IMR-90 (cell line): ENCODE measurements around the gene PEX11A. TPM values are rescaled to one million over a fixed set of nuclear protein-coding genes. Genes with fewer than 3 reads are reported as not detected.

Experiments
- ATAC-seq: fragments of 200-7000 bp; cut with Tn5 transposase; 2 replicates; pipeline ENCODE4 v1.9.1; 2020; ENCODE audit warnings: low read depth, mild to moderate bottlenecking, moderate library complexity
- BruUV-seq: library from RNA; stranded (reverse); fragments of 400-500 nt; replicated peaks from 2 replicates; lab custom pipeline; 2021; lab: Mats Ljungman, UMichigan
- CTCF ChIA-PET: fragments of 300-600 bp; formaldehyde crosslinking; extraction: SDS; loops from one replicate; lab custom pipeline; 2021; ENCODE audit warnings: antibody characterized with exemption; lab: Yijun Ruan, JAX
- POLR2A ChIA-PET: fragments of 300-600 bp; sonication (Branson Sonifier 250); formaldehyde crosslinking; loops from one replicate; lab custom pipeline; 2022; ENCODE audit warnings: antibody characterized with exemption; ENCODE audit not compliant: unreplicated experiment; lab: Charles Lee
- DNase-seq: peaks from one replicate; pipeline ENCODE4 v3.0.0; 2013
- H2AFZ ChIP-seq: replicated peaks from 2 replicates; pipeline ENCODE3; 2013; ENCODE audit warnings: low read length, mild to moderate bottlenecking; ENCODE audit not compliant: poor library complexity
- H2AK5ac ChIP-seq: 2 replicates; pipeline ENCODE4 v1.6.1; 2013; ENCODE audit warnings: low read depth, low read length, inconsistent platforms
- H2AK9ac ChIP-seq: replicated peaks from 2 replicates; pipeline ENCODE3; 2013; ENCODE audit warnings: mild to moderate bottlenecking, low read depth, low read length, moderate library complexity; ENCODE audit not compliant: poor library complexity
- H2BK120ac ChIP-seq: 2 replicates; pipeline ENCODE4 v1.6.1; 2013; ENCODE audit warnings: low read depth, low read length, inconsistent platforms
- H2BK15ac ChIP-seq: 3 replicates; pipeline ENCODE4 v1.6.1; 2013; ENCODE audit warnings: low read depth, low read length, inconsistent platforms
- H2BK20ac ChIP-seq: 2 replicates; pipeline ENCODE4 v1.6.1; 2013; ENCODE audit warnings: low read depth, mild to moderate bottlenecking, inconsistent platforms, low read length, moderate library complexity
- H2BK5ac ChIP-seq: 2 replicates; pipeline ENCODE4 v1.6.1; 2013; ENCODE audit warnings: mild to moderate bottlenecking, low read depth, low read length, inconsistent platforms; ENCODE audit not compliant: poor library complexity, severe bottlenecking
- H3K14ac ChIP-seq: replicated peaks from 2 replicates; pipeline ENCODE4 v1.6.1; 2013; ENCODE audit warnings: low read depth, low read length, inconsistent platforms
- H3K18ac ChIP-seq: 2 replicates; pipeline ENCODE4 v1.6.1; 2013; ENCODE audit warnings: low read depth, low read length, control low read depth
- H3K23ac ChIP-seq: 2 replicates; pipeline ENCODE4 v1.6.1; 2013; ENCODE audit warnings: low read depth, low read length, inconsistent platforms
- H3K27ac ChIP-seq: 2 replicates; pipeline ENCODE4 v1.5.1; 2013; ENCODE audit warnings: mild to moderate bottlenecking, control low read depth, low read length; ENCODE audit not compliant: insufficient read depth
- H3K27me3 ChIP-seq: 2 replicates; pipeline ENCODE4 v1.6.1; 2013; ENCODE audit warnings: low read length; ENCODE audit not compliant: control insufficient read depth, insufficient read depth
- H3K36me3 ChIP-seq: 2 replicates; pipeline ENCODE4 v1.6.1; 2013; ENCODE audit warnings: low read length, mixed read lengths; ENCODE audit not compliant: control insufficient read depth, insufficient read depth
- H3K4ac ChIP-seq: 2 replicates; pipeline ENCODE4 v1.6.1; 2013; ENCODE audit warnings: low read depth, low read length, inconsistent platforms
- H3K4me1 ChIP-seq: 2 replicates; pipeline ENCODE4 v1.6.1; 2013; ENCODE audit warnings: low read length, mixed read lengths; ENCODE audit not compliant: control insufficient read depth, insufficient read depth
- H3K4me2 ChIP-seq: 2 replicates; pipeline ENCODE4 v1.6.1; 2013; ENCODE audit warnings: low read depth, mild to moderate bottlenecking, control low read depth, low read length, moderate library complexity
- H3K4me3 ChIP-seq: 2 replicates; pipeline ENCODE4 v1.5.1; 2013; ENCODE audit warnings: low read depth, mild to moderate bottlenecking, control low read depth, low read length, moderate library complexity; ENCODE audit not compliant: insufficient read depth
- H3K56ac ChIP-seq: 2 replicates; pipeline ENCODE4 v1.6.1; 2013; ENCODE audit warnings: low read length, inconsistent platforms; ENCODE audit not compliant: insufficient read depth; ENCODE audit errors: extremely low read depth
- H3K79me1 ChIP-seq, 2 experiments: 2 replicates each; pipeline ENCODE4 v1.6.1; 2013; ENCODE audit warnings: low read length in 2 of 2, inconsistent platforms in 1 of 2, low read depth in 1 of 2
- H3K9ac ChIP-seq: 2 replicates; pipeline ENCODE4 v1.6.1; 2013; ENCODE audit warnings: low read depth, low read length, control low read depth
- H3K9me1 ChIP-seq: 2 replicates; pipeline ENCODE4 v1.6.1; 2013; ENCODE audit warnings: low read length, inconsistent platforms; ENCODE audit not compliant: insufficient read depth
- H3K9me3 ChIP-seq: 2 replicates; pipeline ENCODE4 v1.6.1; 2013; ENCODE audit warnings: low read length; ENCODE audit not compliant: control insufficient read depth, insufficient read depth
- H4K20me1 ChIP-seq: 2 replicates; pipeline ENCODE4 v1.6.1; 2013; ENCODE audit warnings: low read length, inconsistent platforms; ENCODE audit not compliant: insufficient read depth
- H4K5ac ChIP-seq: 2 replicates; pipeline ENCODE4 v1.6.1; 2013; ENCODE audit warnings: mild to moderate bottlenecking, low read depth, low read length, control low read depth
- H4K8ac ChIP-seq, 2 experiments: 2 replicates each; pipeline ENCODE4 v1.6.1; 2013; ENCODE audit warnings: low read depth in 2 of 2, low read length in 2 of 2, control low read depth in 1 of 2, inconsistent platforms in 1 of 2
- H4K91ac ChIP-seq: 2 replicates; pipeline ENCODE4 v1.6.1; 2013; ENCODE audit warnings: low read depth, low read length, inconsistent platforms; ENCODE audit not compliant: insufficient read depth
- BHLHE40 ChIP-seq: fragments of 150-350 bp; IDR thresholded peaks from 2 replicates; pipeline ENCODE4 v1.6.1; 2016; ENCODE audit warnings: mild to moderate bottlenecking, low read depth, low read length
- CEBPB ChIP-seq: IDR thresholded peaks from 2 replicates; pipeline ENCODE4 v1.6.1; 2012; ENCODE audit warnings: low read depth, low read length, improper control_type of control experiment
- FOS ChIP-seq: fragments of 150-350 bp; IDR thresholded peaks from 2 replicates; pipeline ENCODE4 v1.6.1; 2016; ENCODE audit warnings: low read depth, low read length
- MAFK ChIP-seq: IDR thresholded peaks from 2 replicates; pipeline ENCODE4 v1.6.1; 2012; ENCODE audit warnings: low read depth, low read length, improper control_type of control experiment
- RAD21 ChIP-seq: IDR thresholded peaks from 2 replicates; pipeline ENCODE4 v1.6.1; 2012; ENCODE audit warnings: low read length, improper control_type of control experiment
- WGBS, 2 experiments: methylation state at CpG; one replicate each; pipeline versions ENCODE4 v1.1.5 to v1.1.7; 2013; ENCODE audit warnings: missing lambda C conversion rate in 2 of 2; ENCODE audit not compliant: insufficient read length in 1 of 2; ENCODE audit errors: extremely low coverage in 2 of 2; 5-methylcytosine and 5-hydroxymethylcytosine counted together
- dilution Hi-C: fragments of 300-500 bp; cut with HindIII; formaldehyde crosslinking; loops from one replicate; pipeline ENCODE4 v1.14.3; 2018; ENCODE audit warnings: low sequenced_read_pairs; ENCODE audit not compliant: unreplicated experiment
- in situ Hi-C: fragments of 300-500 bp; cut with MboI; formaldehyde crosslinking; loops from 3 replicates; pipeline ENCODE4 v1.14.3; 2019; ENCODE audit warnings: low sequenced_read_pairs, inconsistent platforms, mixed read lengths
- intact Hi-C: fragments of 100-400 bp; cut with micrococcal nuclease; formaldehyde crosslinking; loops from 2 replicates; pipeline ENCODE4 v1.10.0; 2022
- polyA plus RNA-seq, 3 experiments: library from polyadenylated mRNA; depleted of rRNA; stranded (reverse); fragments of >200 nt; gene quantifications; 2 replicates each; pipeline ENCODE4 v1.2.3, GENCODE V29; 2012; ENCODE audit warnings: low replicate concordance in 1 of 3
- total RNA-seq: library from RNA; depleted of rRNA; stranded (reverse); fragments of >200 nt; gene quantifications from 2 replicates; pipeline ENCODE4 v1.2.3, GENCODE V29; 2012
- TF ChIP-seq, protein P1 (sequence below): fragments of 150-350 bp; IDR thresholded peaks from 2 replicates; pipeline ENCODE4 v1.6.1; 2017; ENCODE audit warnings: mild to moderate bottlenecking, antibody characterized with exemption, low read length, low read depth
- TF ChIP-seq, protein P2 (sequence below): fragments of 150-350 bp; IDR thresholded peaks from 2 replicates; pipeline ENCODE4 v1.6.1; 2016; ENCODE audit warnings: low read depth, mild to moderate bottlenecking, low read length, moderate library complexity, borderline replicate concordance

The PEX11A gene
- total and polyA plus RNA-seq, 2 of the 4 experiments (the other 2 are of a cell fraction): 4.2 to 10.2 TPM

DNA sequence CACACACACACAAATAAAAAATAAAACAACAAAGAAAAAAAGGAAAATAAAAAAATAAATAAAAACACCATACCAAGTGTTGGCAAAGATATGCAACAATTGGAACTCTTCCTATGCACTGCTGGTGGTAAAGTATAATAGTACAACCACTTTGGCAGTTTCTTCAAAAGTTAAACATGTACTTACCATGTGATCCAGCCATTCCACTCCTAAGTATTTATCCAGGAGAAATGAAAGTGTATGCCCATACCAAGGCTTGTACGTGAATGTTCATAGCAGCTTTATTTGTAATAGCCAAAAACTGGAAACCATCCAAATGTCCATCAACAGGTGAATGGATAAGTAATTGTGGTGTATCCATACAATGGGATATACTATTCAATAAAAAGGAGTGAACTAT is 17.0 kb upstream of the PEX11A start:
- no peak overlapping the region for H3K9ac ChIP-seq
- H2AK9ac ChIP-seq: no peak overlapping the region
- H4K5ac ChIP-seq: no peak overlapping the region
- H2BK120ac ChIP-seq: no peak overlapping the region
- TF ChIP-seq RAD21: no peak
- no peak for TF ChIP-seq BHLHE40
- TF ChIP-seq CEBPB: no peak
- no peak for TF ChIP-seq MAFK
- TF ChIP-seq, protein P1, sequence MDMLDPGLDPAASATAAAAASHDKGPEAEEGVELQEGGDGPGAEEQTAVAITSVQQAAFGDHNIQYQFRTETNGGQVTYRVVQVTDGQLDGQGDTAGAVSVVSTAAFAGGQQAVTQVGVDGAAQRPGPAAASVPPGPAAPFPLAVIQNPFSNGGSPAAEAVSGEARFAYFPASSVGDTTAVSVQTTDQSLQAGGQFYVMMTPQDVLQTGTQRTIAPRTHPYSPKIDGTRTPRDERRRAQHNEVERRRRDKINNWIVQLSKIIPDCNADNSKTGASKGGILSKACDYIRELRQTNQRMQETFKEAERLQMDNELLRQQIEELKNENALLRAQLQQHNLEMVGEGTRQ: no peak
- TF ChIP-seq, protein P2, sequence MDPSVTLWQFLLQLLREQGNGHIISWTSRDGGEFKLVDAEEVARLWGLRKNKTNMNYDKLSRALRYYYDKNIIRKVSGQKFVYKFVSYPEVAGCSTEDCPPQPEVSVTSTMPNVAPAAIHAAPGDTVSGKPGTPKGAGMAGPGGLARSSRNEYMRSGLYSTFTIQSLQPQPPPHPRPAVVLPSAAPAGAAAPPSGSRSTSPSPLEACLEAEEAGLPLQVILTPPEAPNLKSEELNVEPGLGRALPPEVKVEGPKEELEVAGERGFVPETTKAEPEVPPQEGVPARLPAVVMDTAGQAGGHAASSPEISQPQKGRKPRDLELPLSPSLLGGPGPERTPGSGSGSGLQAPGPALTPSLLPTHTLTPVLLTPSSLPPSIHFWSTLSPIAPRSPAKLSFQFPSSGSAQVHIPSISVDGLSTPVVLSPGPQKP: no peak
- TF ChIP-seq FOS: no peak
- in situ Hi-C loops (no loop called here), intact Hi-C loops (no loop called here), dilution Hi-C loops (no loop called here)
- DNase-seq (no peak), ATAC-seq (no peak)
- H3K4me2 ChIP-seq: no peak overlapping the region
- peaks cover 5% of the 10 kb centered on the region; the same call in 1 of the 2 replicates for H3K9me3 ChIP-seq
- POLR2A ChIA-PET: no interaction called here
- no peak overlapping the region for H2BK5ac ChIP-seq
- no peak overlapping the region for H3K14ac ChIP-seq
- peaks cover 45% of the 10 kb centered on the region for H3K27me3 ChIP-seq
- H3K36me3 ChIP-seq: no peaks in the 10 kb centered on the region
- H3K18ac ChIP-seq: no peak overlapping the region
- no peaks in the 10 kb centered on the region for H3K79me1 ChIP-seq
- no CpG with 5 or more reads among the region's 1 CpG for WGBS, 2 experiments
- no peak overlapping the region for H2AK5ac ChIP-seq
- CTCF ChIA-PET: no interaction called here
- H3K4me3 ChIP-seq: no peak overlapping the region
- H3K23ac ChIP-seq: no peak overlapping the region
- no peak overlapping the region for H2BK15ac ChIP-seq
- no peak overlapping the region for H3K4ac ChIP-seq
- H3K27ac ChIP-seq: no peak overlapping the region
- H4K91ac ChIP-seq: no peak overlapping the region
- no peak overlapping the region for H2AFZ ChIP-seq
- H4K20me1 ChIP-seq: no peaks in the 10 kb centered on the region
- H3K56ac ChIP-seq: no peak overlapping the region
- no peaks in the 10 kb centered on the region for H3K4me1 ChIP-seq
- no peaks in the 10 kb centered on the region for H3K9me1 ChIP-seq
- BruUV-seq: no TSS peak
- H4K8ac ChIP-seq: no peak overlapping the region
- H2BK20ac ChIP-seq: no peak overlapping the region
